Stimulated activated CD4-positive, alpha-beta T cell treated with anti-CD3 and anti-CD28 coated beads, TNF-alpha, amount 100 ng/mL, for 48 hours (primary cell): ENCODE data around the gene PDE4A.

ENCODE experiments used
- DNase-seq, 3 donors: peaks; one replicate each; pipeline ENCODE4 v3.0.0-alpha.2; 2020; ENCODE audit warnings: low read depth in 3 of 3

The PDE4A gene

GRCh38 chr19:10510301-10510802 is 90.0 kb downstream of the PDE4A start:
- peak in 2 of 3 donors; percentile 15 to 28 for DNase-seq

DNA sequence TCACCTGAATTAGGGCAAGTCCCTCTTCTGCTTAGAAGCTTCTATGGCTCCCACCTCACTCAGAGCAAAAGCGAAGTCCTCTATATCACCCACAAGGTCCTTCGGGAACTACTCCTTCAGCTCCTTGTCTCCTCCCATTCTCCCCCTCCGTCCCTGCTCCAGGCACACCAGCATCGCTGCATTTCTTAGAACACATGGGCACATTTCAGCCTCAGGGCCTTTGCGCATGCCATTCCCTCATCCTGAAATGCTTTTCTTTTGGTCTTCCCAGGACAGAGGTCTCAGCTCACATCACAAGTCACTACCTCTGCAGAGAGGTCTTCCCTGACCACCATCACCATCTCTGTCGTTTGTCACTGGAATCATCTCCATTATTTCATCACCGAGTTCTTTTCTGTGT is 92.9 kb downstream of the PDE4A start:
- no peak for DNase-seq

DNA sequence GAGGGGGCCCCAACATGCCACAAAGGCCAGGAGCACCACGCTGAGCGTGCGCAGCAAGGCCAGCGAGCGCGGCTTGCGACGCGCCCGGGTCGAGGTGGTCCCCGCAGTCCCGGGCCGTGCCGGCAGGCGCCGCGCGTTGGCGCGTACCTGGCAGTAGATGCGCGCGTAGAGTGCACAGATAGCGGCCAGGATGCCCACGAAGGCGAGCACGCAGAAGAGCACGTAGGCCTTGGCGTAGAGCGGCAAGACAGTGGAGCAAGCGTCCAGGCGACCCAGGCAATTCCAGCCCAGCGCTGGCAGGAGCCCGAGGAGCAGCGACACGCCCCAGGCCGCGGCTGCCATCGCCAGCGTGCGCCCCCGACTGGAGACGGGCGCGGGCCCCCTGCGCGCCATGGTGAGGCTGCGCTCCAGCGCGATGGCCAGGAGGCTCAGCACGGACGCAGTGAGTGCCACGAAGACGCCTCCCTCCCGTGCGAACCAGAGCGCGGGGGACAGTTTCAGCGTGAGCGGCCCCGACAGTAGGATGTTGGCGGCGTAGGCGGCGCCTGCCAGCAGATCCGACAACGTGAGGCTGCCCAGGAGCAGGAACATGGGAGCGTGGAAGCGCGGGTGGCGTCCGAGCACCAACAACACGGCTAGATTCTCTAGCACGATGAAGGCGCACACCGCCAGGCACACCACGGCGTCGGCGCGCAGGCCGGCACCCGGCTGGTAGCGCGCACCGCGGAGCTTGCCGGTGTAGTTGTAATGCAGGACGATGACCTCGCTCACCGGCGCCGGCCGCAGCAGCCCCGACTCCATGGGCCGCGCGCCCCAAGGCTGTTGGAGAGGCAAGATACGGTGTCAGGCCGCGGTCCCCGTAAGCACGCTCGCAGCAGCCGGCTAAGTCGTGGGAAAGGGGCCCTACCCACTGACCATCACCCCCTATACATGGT is 94.1 kb downstream of the PDE4A start:
- DNase-seq: peak in 1 of 3 donors; percentile 12

DNA sequence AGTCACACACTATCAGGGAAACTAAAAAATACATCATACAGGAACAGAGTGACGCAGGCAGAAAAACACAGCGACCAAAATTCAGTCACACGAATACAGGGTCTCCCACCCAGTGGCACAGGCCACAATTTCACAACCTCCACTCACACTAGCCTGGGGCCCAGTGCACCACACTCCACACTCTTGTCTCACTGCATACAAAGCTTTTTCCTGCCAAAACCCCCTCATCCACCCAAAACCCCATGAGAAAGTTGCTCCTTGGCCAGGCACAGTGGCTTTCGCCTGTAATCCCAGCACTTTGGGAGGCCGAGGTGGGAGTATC is 95.7 kb downstream of the PDE4A start:
- no peak for DNase-seq

- DNase-seq: no peak
Measured at GRCh38 chr19:10516671-10517286, 96.4 kb downstream of the PDE4A start.

DNA sequence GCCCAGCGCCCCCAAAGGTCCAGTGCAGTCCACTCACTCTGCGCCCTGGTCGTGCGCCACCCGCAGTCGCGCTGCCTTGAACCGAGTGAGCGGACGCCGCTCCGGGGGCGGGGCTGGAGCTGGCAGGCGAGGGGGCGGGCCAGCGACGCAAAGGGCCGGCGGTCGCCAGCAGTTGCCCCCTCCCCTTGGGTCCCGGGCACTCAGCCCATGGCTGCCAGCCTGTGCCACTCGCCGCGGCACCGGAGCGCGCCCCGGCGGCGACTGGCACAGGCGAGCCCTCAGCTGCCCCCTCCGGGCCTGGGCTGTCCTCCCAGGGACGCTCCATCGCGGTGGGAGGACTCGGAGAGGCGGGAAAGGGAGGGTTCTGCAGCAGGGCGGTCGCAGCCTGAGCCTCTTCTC is 97.0 kb downstream of the PDE4A start, which contains the start of gene S1PR5:
Gene S1PR5, minus strand, starts transcription at position 87 of the 399 bp plus-strand sequence. CDS start 2,436 bp downstream, outside the sequence.
- no peak for DNase-seq

DNA sequence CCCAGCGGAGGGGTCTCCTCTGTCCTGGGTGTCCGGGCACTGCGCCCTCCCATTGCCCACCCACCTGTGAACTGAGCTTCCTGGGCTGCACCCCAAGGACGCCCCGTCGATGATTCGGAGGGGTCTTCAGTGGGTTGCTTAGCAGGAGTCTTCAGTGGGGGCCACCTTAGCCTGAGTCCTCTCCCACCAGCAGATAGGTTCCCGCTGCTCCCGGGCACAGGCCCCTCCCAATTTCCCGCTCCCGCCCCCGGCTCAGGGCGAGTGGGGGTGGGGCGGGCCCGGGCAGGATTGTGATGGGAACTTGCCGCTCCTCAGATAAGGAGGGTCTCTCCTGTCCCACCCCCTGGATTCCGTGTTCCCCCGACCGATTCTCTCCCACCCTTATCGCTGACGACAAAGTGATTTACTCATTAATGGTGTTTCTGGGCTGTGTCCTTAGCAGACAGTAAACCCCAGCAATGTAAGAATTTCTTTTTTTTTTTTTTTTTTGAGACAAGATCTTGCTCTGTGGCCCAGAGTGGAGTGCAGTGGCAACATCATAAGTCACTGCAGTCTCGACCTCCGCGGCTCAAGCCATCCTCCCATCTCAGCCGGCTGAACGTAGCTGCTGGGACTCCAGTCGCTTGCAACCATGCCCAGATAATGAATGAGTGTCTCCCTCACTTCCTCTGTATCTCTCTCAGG is 97.6 kb downstream of the PDE4A start:
- DNase-seq: no peak

GRCh38 chr19:10518444-10519361 is 98.4 kb downstream of the PDE4A start:
- no peak for DNase-seq
